ENCODE results near the gene SPZ1.
"Not testable (repeated sequence)": the region's sequence is repeated elsewhere in the genome, so short reads cannot be mapped to it uniquely, and the experiment has no call there.

SPZ1 gene

GRCh38 chr5:80288177-80288576 is 31.6 kb upstream of the SPZ1 start:
- no peak overlapping the region for H3K4me3 ChIP-seq (ENCODE audit: low read length)
- DNase-seq (ENCODE audit: low read depth) = no peak
- TF ChIP-seq, protein P1, sequence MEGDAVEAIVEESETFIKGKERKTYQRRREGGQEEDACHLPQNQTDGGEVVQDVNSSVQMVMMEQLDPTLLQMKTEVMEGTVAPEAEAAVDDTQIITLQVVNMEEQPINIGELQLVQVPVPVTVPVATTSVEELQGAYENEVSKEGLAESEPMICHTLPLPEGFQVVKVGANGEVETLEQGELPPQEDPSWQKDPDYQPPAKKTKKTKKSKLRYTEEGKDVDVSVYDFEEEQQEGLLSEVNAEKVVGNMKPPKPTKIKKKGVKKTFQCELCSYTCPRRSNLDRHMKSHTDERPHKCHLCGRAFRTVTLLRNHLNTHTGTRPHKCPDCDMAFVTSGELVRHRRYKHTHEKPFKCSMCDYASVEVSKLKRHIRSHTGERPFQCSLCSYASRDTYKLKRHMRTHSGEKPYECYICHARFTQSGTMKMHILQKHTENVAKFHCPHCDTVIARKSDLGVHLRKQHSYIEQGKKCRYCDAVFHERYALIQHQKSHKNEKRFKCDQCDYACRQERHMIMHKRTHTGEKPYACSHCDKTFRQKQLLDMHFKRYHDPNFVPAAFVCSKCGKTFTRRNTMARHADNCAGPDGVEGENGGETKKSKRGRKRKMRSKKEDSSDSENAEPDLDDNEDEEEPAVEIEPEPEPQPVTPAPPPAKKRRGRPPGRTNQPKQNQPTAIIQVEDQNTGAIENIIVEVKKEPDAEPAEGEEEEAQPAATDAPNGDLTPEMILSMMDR (conservative IDR thresholded peaks at IDR 0.05; ENCODE audit: low read depth, low read length) = no peak

- TF ChIP-seq, protein P1 (conservative IDR thresholded peaks at IDR 0.05; ENCODE audit: low read depth, low read length) = no peak
- DNase-seq (ENCODE audit: low read depth) = no peak
- no peak overlapping the region for H3K4me3 ChIP-seq (ENCODE audit: low read length)
Observed at GRCh38 chr5:80289320-80289719, 30.5 kb upstream of the SPZ1 start.

DNA sequence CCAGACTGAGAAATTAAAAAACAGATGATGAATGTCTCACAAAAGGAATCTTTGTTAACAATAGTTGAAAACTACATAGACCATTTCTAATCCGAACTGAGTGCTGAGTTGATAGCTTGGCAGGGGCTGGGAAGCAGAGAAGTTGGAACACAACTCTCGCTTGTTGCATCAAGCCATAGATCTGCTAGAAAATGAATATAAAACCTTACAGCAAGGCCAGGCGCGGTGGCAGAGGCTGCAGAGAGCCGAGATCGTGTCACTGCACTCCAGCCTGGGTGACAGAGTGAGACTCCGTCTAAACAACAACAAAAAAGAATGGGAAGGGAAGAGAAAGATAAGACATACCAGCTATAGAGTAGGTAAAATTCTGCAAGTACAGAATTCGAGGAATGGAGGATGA is 28.0 kb upstream of the SPZ1 start:
- no peak for DNase-seq (ENCODE audit: low read depth)
- TF ChIP-seq, protein P1 (conservative IDR thresholded peaks at IDR 0.05; ENCODE audit: low read depth, low read length) = no peak
- no peak overlapping the region for H3K4me3 ChIP-seq (ENCODE audit: low read length)

- TF ChIP-seq, protein P1 (conservative IDR thresholded peaks at IDR 0.05; ENCODE audit: low read depth, low read length) = no peak
- no peak for DNase-seq (ENCODE audit: low read depth)
- no peak overlapping the region for H3K4me3 ChIP-seq (ENCODE audit: low read length)
Observed at GRCh38 chr5:80296121-80296520, 23.7 kb upstream of the SPZ1 start.

- no peak overlapping the region for H3K4me3 ChIP-seq (ENCODE audit: low read length)
- TF ChIP-seq, protein P1 (conservative IDR thresholded peaks at IDR 0.05; ENCODE audit: low read depth, low read length) = no peak
- no peak for DNase-seq (ENCODE audit: low read depth)
Observed at GRCh38 chr5:80299601-80300000, 20.2 kb upstream of the SPZ1 start.

- TF ChIP-seq, protein P1 (conservative IDR thresholded peaks at IDR 0.05; ENCODE audit: low read depth, low read length) = no peak
- DNase-seq (ENCODE audit: low read depth) = no peak
- no peak overlapping the region for H3K4me3 ChIP-seq (ENCODE audit: low read length)
Observed at GRCh38 chr5:80300125-80300524, 19.7 kb upstream of the SPZ1 start.

DNA sequence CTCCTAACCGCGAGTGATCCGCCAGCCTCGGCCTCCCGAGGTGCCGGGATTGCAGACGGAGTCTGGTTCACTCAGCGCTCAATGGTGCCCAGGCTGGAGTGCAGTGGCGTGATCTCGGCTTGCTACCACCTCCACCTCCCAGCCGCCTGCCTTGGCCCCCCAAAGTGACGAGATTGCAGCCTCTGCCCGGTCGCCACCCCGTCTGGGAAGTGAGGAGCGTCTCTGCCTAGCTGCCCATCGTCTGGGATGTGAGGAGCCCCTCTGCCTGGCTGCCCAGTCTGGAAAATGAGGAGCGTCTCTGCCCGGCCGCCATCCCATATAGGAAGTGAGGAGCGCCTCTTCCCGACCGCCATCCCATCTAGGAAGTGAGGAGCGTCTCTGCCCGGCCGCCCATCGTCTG is 19.0 kb upstream of the SPZ1 start:
- not testable (repeated sequence) for H3K4me3 ChIP-seq (ENCODE audit: low read length); DNase-seq (ENCODE audit: low read depth)

- H3K4me3 ChIP-seq (ENCODE audit: low read length); DNase-seq (ENCODE audit: low read depth): not testable (repeated sequence)
Observed at GRCh38 chr5:80301342-80301741, 18.5 kb upstream of the SPZ1 start.

All from retinal pigment epithelial cell (primary cell).